SK-N-MC (cell line): ENCODE results near the gene KCNJ6.
"Not testable (repeated sequence)": the region's sequence is repeated elsewhere in the genome, so short reads cannot be mapped to it uniquely, and the experiment has no call there.

ENCODE experiments used
- DNase-seq: peaks from one replicate; pipeline ENCODE4 v3.0.0-alpha.2; 2011; ENCODE audit warnings: low read depth, low spot score
- H3K27ac ChIP-seq: fragments of 200-600 bp; sonication (generic); 2 replicates; pipeline ENCODE4 v1.5.1; 2016; ENCODE audit warnings: mixed run types
- H3K36me3 ChIP-seq: fragments of 200-600 bp; sonication (generic); 2 replicates; pipeline ENCODE4 v1.6.1; 2017; ENCODE audit warnings: antibody characterized with exemption, low read length, mixed read lengths; ENCODE audit not compliant: insufficient read depth
- H3K4me3 ChIP-seq: fragments of 200-600 bp; sonication (generic); 2 replicates; pipeline ENCODE4 v1.5.1; 2016
- H3K9ac ChIP-seq: fragments of 200-600 bp; sonication (generic); 2 replicates; pipeline ENCODE4 v1.8.0; 2017; ENCODE audit warnings: mixed run types, mixed read lengths; ENCODE audit not compliant: insufficient read length
- H3K9me3 ChIP-seq: fragments of 200-600 bp; sonication (generic); 2 replicates; pipeline ENCODE4 v1.6.1; 2017; ENCODE audit warnings: low read depth, mild to moderate bottlenecking, antibody characterized with exemption, low read length, moderate library complexity, mixed read lengths
- EZH2 ChIP-seq: fragments of 200-600 bp; sonication (generic); IDR thresholded peaks from one replicate; pipeline ENCODE4 v1.6.1; 2017; ENCODE audit warnings: antibody characterized with exemption
- FOXP2 ChIP-seq: optimal IDR thresholded peaks from 2 replicates; pipeline ENCODE3; 2011; ENCODE audit warnings: mild to moderate bottlenecking, moderate library complexity; ENCODE audit not compliant: insufficient read depth; ENCODE audit errors: extremely low read length, control extremely low read depth
- POLR2AphosphoS5 ChIP-seq: IDR thresholded peaks from 2 replicates; pipeline ENCODE4 v1.6.1; 2012; ENCODE audit warnings: mild to moderate bottlenecking, low read depth, low read length, borderline replicate concordance

The KCNJ6 gene

GRCh38 chr21:37939251-37939650 lies 23.0 kb upstream of the KCNJ6 start:
- H3K9ac ChIP-seq, result no peak overlapping the region
- no peak for TF ChIP-seq POLR2AphosphoS5
- TF ChIP-seq EZH2, result no peak
- TF ChIP-seq FOXP2, result no peak
- no peak for DNase-seq
- H3K9me3 ChIP-seq, result no peaks in the 10 kb centered on the region
- no peak overlapping the region for H3K4me3 ChIP-seq
- H3K36me3 ChIP-seq, result no peaks in the 10 kb centered on the region
- H3K27ac ChIP-seq, result no peak overlapping the region

- no peak for DNase-seq
- Histone ChIP-seq H3K27ac (no peak overlapping the region), H3K9ac (no peak overlapping the region), H3K36me3 (no peaks in the 10 kb centered on the region), H3K4me3 (no peak overlapping the region), H3K9me3 (no peaks in the 10 kb centered on the region)
- TF ChIP-seq POLR2AphosphoS5 (no peak), EZH2 (no peak), FOXP2 (no peak)
Measured at GRCh38 chr21:37937668-37938067, 21.4 kb upstream of the KCNJ6 start.

GRCh38 chr21:37936010-37936785 lies 19.9 kb upstream of the KCNJ6 start:
- no peaks in the 10 kb centered on the region for H3K9me3 ChIP-seq
- TF ChIP-seq POLR2AphosphoS5 (no peak), FOXP2 (no peak)
- H3K36me3 ChIP-seq, result no peaks in the 10 kb centered on the region
- H3K9ac ChIP-seq, result no peak overlapping the region
- H3K27ac ChIP-seq, result no peak overlapping the region
- no peak for DNase-seq
- H3K4me3 ChIP-seq, result no peak overlapping the region

GRCh38 chr21:37932936-37933335 lies 16.7 kb upstream of the KCNJ6 start:
- Histone ChIP-seq H3K4me3 (no peak overlapping the region), H3K9me3 (no peaks in the 10 kb centered on the region), H3K27ac (no peak overlapping the region), H3K36me3 (no peaks in the 10 kb centered on the region), H3K9ac (no peak overlapping the region)
- TF ChIP-seq POLR2AphosphoS5 (no peak), EZH2 (no peak), FOXP2 (no peak)
- no peak for DNase-seq

- DNase-seq, result no peak
- Histone ChIP-seq H3K9me3 (no peaks in the 10 kb centered on the region), H3K36me3 (no peaks in the 10 kb centered on the region), H3K4me3 (no peak overlapping the region), H3K27ac (no peak overlapping the region), H3K9ac (no peak overlapping the region)
- TF ChIP-seq EZH2 (no peak), POLR2AphosphoS5 (no peak), FOXP2 (no peak)
Measured at GRCh38 chr21:37927711-37928110, 11.5 kb upstream of the KCNJ6 start.

GRCh38 chr21:37921091-37921490 lies 4.8 kb upstream of the KCNJ6 start:
- Histone ChIP-seq H3K4me3 (no peak overlapping the region), H3K36me3 (no peaks in the 10 kb centered on the region), H3K9ac (no peak overlapping the region), H3K9me3 (no peaks in the 10 kb centered on the region), H3K27ac (no peak overlapping the region)
- no peak for DNase-seq
- no peak for TF ChIP-seq POLR2AphosphoS5
- no peak for TF ChIP-seq EZH2
- no peak for TF ChIP-seq FOXP2

GRCh38 chr21:37920302-37920701 lies 4.0 kb upstream of the KCNJ6 start:
- H3K9ac ChIP-seq, H3K36me3 ChIP-seq, H3K4me3 ChIP-seq, H3K9me3 ChIP-seq, DNase-seq, H3K27ac ChIP-seq: not testable (repeated sequence)

- H3K9me3 ChIP-seq, result no peaks in the 10 kb centered on the region
- H3K4me3 ChIP-seq, result no peak overlapping the region
- TF ChIP-seq POLR2AphosphoS5 (no peak), EZH2 (no peak), FOXP2 (no peak)
- DNase-seq, result no peak
- H3K27ac ChIP-seq, result no peak overlapping the region
- no peaks in the 10 kb centered on the region for H3K36me3 ChIP-seq
- no peak overlapping the region for H3K9ac ChIP-seq
Measured at GRCh38 chr21:37917612-37918011, 1.4 kb upstream of the KCNJ6 start.

GRCh38 chr21:37915941-37916309 lies 332 bp downstream of the KCNJ6 start:
- H3K27ac ChIP-seq, result no peak overlapping the region
- no peak overlapping the region for H3K4me3 ChIP-seq
- no peaks in the 10 kb centered on the region for H3K36me3 ChIP-seq
- DNase-seq, result no peak
- H3K9me3 ChIP-seq, result no peaks in the 10 kb centered on the region
- peak; percentile 78 for TF ChIP-seq EZH2
- no peak for TF ChIP-seq FOXP2
- no peak for TF ChIP-seq POLR2AphosphoS5
- H3K9ac ChIP-seq, result no peak overlapping the region
